ENCODE results near the gene ETF1.
A peak's percentile ranks its signal among the peaks of the same experiment; 100 is the strongest.

The ETF1 gene

DNA sequence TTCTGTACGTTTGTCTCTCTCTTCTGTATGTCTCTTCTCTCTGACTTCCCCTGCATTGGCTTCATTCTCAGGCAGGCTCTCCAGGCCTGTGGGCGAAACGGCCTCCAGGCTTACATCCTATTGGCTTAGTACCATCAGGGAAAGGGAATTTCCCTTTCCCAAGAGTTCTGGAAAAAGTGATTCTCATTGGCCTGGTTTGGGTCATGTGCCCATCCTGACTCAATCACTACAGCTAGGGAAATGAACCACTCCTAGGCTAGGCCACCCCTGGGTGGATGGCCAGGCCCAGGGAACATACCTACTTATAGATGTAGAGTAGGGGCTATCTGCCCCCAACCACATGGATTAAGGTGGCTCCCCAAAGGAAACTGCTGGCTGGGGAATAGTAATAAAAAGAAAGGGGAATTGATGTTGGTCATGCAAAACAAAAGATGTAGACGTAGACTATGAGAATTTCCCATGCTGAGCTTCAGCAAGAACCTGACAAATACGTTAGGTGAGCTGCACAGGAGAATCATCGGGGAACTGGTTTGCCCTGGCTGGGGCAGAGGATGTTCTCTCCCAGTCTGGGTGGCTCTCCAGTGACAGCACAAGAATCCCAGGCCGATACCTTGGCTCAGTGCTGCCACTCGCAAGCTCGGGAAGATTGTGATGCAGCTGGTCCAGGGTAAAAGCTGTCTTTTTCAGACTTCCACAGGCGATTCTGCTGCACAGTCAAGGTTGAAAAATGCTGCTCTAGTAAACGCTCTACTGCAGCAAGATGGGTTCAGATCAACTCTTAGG, 81.5 kb downstream of the ETF1 start:
- ChIA-PET CTCF (interaction anchor here (0.8 to 29.7 kb wide), 5 partner anchors 12 to 47 kb away, joined by 3 to 494 read pairs (median 4); no protein-coding TSS in a partner anchor), POLR2A (no interaction called here)
- 95% methylated on average over 10 of the region's 11 CpGs for WGBS (ENCODE audit: insufficient coverage)
- Histone ChIP-seq H3K4me3 (ENCODE audit: control insufficient read depth in 1 of 7, extremely low read depth in 1 of 7, insufficient read depth in 4 of 7, low read depth in 2 of 7, low read length in 6 of 7) (no peak overlapping the region), H3K27me3 (replicated peaks in 2 of 5; ENCODE audit: control insufficient read depth in 4 of 5, insufficient read depth in 5 of 5, low read length in 4 of 5) (peaks cover 0 to 12% (median 5%) of the 10 kb centered on the region in 5 experiments), H3K4me1 (ENCODE audit: control extremely low read depth in 1 of 4, control insufficient read depth in 4 of 4, insufficient read depth in 4 of 4, low read length in 3 of 4) (peaks cover 2 to 59% (median 49%) of the 10 kb centered on the region in 4 experiments), H3K36me3 (ENCODE audit: control insufficient read depth in 4 of 4, insufficient read depth in 4 of 4, low read length in 3 of 4) (peaks cover 0 to 3% (median under 1%) of the 10 kb centered on the region in 4 experiments), H3K9me3 (ENCODE audit: control extremely low read depth in 1 of 5, control insufficient read depth in 4 of 5, insufficient read depth in 2 of 5, low read depth in 1 of 5, low read length in 4 of 5) (no peaks in the 10 kb centered on the region), H3K27ac (ENCODE audit: insufficient read depth in 1 of 2, low read depth in 1 of 2, low read length in 2 of 2, poor library complexity in 1 of 2, severe bottlenecking in 2 of 2) (no peak overlapping the region)
- no peak for DNase-seq

DNA sequence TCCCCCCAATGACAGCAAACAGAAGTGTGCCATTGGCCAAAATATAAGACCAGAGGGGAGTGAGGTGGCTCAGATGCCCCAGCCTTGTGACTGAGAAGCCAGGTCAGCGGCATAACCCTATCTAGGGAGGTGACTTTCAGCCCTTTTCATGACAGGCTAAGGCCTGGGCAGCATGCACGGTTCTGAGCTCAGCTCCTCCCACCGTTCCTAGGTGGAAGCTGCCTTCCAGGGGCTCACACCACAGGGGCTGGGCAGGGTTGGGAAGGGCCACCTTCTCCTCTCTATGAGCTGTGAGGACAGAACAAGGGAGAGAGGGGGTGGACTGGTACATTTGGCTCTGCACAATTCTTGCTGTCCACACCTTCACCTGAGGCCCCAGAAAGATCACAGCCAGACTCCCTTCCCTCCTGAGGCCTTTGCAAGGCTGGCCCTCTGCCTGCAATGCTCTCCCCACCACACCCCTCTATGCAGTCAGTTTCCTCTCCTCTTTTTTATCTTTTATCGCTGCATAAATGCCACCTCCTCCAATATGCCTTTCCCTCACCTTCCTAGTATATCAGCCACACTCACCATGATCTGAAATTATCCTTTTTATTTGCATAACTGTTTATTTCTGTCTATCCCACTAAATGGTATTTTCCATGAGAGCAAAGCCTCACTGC, 82.9 kb downstream of the ETF1 start:
- Histone ChIP-seq H3K36me3 (ENCODE audit: control insufficient read depth in 4 of 4, insufficient read depth in 4 of 4, low read length in 3 of 4) (no peaks in the 10 kb centered on the region), H3K27ac (ENCODE audit: insufficient read depth in 1 of 2, low read depth in 1 of 2, low read length in 2 of 2, poor library complexity in 1 of 2, severe bottlenecking in 2 of 2) (no peak overlapping the region), H3K4me1 (ENCODE audit: control extremely low read depth in 1 of 4, control insufficient read depth in 4 of 4, insufficient read depth in 4 of 4, low read length in 3 of 4) (peaks cover 2 to 49% (median 38%) of the 10 kb centered on the region in 4 experiments), H3K27me3 (replicated peaks in 2 of 5; ENCODE audit: control insufficient read depth in 4 of 5, insufficient read depth in 5 of 5, low read length in 4 of 5) (no peaks in the 10 kb centered on the region), H3K9me3 (ENCODE audit: control extremely low read depth in 1 of 5, control insufficient read depth in 4 of 5, insufficient read depth in 2 of 5, low read depth in 1 of 5, low read length in 4 of 5) (no peaks in the 10 kb centered on the region), H3K4me3 (ENCODE audit: control insufficient read depth in 1 of 7, extremely low read depth in 1 of 7, insufficient read depth in 4 of 7, low read depth in 2 of 7, low read length in 6 of 7) (no peak overlapping the region)
- CTCF ChIA-PET, result interaction anchor here (0.5 to 29.7 kb wide), 4 partner anchors 10 to 295 kb away, joined by 3 to 494 read pairs (median 74); no protein-coding TSS in a partner anchor
- DNase-seq, result no peak
- WGBS (ENCODE audit: insufficient coverage), result 95% methylated on average over 4 of the region's 4 CpGs
- POLR2A ChIA-PET, result interaction anchor here (0.6 kb wide), 1 partner anchor 84 kb away, joined by 3 read pairs; no protein-coding TSS in a partner anchor

DNA sequence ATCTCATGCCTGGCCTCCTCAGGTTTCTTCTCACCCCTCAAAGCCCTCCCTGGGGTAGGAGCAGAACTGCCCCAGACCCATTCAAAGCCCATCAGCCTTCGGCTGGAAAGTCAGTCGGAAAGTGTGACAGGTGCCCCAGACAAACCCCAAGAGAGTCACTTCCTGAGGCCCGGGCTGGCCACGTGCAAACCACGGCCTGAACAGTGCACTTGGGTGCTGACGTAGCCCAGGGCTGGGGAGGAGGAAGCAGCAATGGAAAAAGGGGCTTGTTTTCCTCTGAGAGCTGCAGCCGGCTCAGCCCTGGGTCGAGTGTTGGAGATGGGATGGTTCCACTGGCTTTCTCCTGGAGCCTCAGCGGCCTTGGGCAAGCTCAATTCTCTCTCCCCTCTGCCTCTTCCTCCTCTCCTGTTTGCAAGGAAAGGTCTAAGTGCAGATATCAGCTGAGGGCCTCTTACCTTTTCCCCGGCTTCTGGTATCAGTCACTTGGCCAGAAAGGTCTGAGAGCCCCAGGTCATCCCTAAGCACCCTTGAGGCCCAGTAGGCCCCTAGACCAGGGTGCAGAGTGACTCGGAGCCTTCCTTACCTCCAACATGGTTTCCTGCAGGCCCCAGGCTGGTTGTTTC, 83.6 kb downstream of the ETF1 start:
- Histone ChIP-seq H3K27me3 (replicated peaks in 2 of 5; ENCODE audit: control insufficient read depth in 4 of 5, insufficient read depth in 5 of 5, low read length in 4 of 5) (no peaks in the 10 kb centered on the region), H3K9me3 (ENCODE audit: control extremely low read depth in 1 of 5, control insufficient read depth in 4 of 5, insufficient read depth in 2 of 5, low read depth in 1 of 5, low read length in 4 of 5) (no peaks in the 10 kb centered on the region), H3K4me3 (ENCODE audit: control insufficient read depth in 1 of 7, extremely low read depth in 1 of 7, insufficient read depth in 4 of 7, low read depth in 2 of 7, low read length in 6 of 7) (no peak overlapping the region), H3K4me1 (ENCODE audit: control extremely low read depth in 1 of 4, control insufficient read depth in 4 of 4, insufficient read depth in 4 of 4, low read length in 3 of 4) (peaks cover 2 to 45% (median 37%) of the 10 kb centered on the region in 4 experiments), H3K36me3 (ENCODE audit: control insufficient read depth in 4 of 4, insufficient read depth in 4 of 4, low read length in 3 of 4) (no peaks in the 10 kb centered on the region), H3K27ac (ENCODE audit: insufficient read depth in 1 of 2, low read depth in 1 of 2, low read length in 2 of 2, poor library complexity in 1 of 2, severe bottlenecking in 2 of 2) (no peak overlapping the region)
- POLR2A ChIA-PET, result no interaction called here
- CTCF ChIA-PET, result interaction anchor here (0.5 to 29.7 kb wide), 3 partner anchors 10 to 294 kb away, joined by 3 to 494 read pairs (median 143); no protein-coding TSS in a partner anchor
- DNase-seq, result peak; percentile 68 to 86 (median 80)
- WGBS (ENCODE audit: insufficient coverage), result 23% methylated on average over 10 of the region's 11 CpGs

DNA sequence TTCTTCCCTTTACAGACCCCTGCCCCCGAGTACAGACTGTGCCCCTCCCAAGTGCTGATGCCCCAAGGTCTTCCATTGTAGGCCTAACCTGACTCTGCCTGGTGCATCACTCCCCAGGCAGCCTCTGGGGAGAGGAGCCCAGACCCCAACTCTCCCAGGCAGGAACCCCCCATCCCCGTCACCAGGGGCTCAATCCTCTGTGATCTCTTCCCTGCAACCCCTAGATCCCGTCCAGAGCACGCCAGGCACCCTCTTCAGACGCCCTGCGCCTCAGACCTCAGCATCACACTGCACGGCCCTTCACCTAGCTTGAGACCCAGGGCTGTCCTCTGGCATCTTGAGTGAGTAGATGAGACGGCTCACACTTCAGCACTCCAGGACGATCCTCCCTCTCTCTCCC, 84.2 kb downstream of the ETF1 start:
- ChIA-PET POLR2A (no interaction called here), CTCF (interaction anchor here (1.0 to 29.7 kb wide), 3 partner anchors 9 to 50 kb away, joined by 3 to 494 read pairs (median 143); no protein-coding TSS in a partner anchor)
- peaks cover 2 to 41% (median 34%) of the 10 kb centered on the region in 4 experiments for H3K4me1 ChIP-seq (ENCODE audit: control extremely low read depth in 1 of 4, control insufficient read depth in 4 of 4, insufficient read depth in 4 of 4, low read length in 3 of 4)
- H3K36me3 ChIP-seq (ENCODE audit: control insufficient read depth in 4 of 4, insufficient read depth in 4 of 4, low read length in 3 of 4), result no peaks in the 10 kb centered on the region
- 100% methylated on average over 3 of the region's 9 CpGs for WGBS (ENCODE audit: insufficient coverage)
- no peaks in the 10 kb centered on the region for H3K27me3 ChIP-seq (replicated peaks in 2 of 5; ENCODE audit: control insufficient read depth in 4 of 5, insufficient read depth in 5 of 5, low read length in 4 of 5)
- H3K4me3 ChIP-seq (ENCODE audit: control insufficient read depth in 1 of 7, extremely low read depth in 1 of 7, insufficient read depth in 4 of 7, low read depth in 2 of 7, low read length in 6 of 7), result peak overlapping the region in 1 of 7 experiments; percentile 6
- no peaks in the 10 kb centered on the region for H3K9me3 ChIP-seq (ENCODE audit: control extremely low read depth in 1 of 5, control insufficient read depth in 4 of 5, insufficient read depth in 2 of 5, low read depth in 1 of 5, low read length in 4 of 5)
- H3K27ac ChIP-seq (ENCODE audit: insufficient read depth in 1 of 2, low read depth in 1 of 2, low read length in 2 of 2, poor library complexity in 1 of 2, severe bottlenecking in 2 of 2), result no peak overlapping the region
- DNase-seq, result no peak

DNA sequence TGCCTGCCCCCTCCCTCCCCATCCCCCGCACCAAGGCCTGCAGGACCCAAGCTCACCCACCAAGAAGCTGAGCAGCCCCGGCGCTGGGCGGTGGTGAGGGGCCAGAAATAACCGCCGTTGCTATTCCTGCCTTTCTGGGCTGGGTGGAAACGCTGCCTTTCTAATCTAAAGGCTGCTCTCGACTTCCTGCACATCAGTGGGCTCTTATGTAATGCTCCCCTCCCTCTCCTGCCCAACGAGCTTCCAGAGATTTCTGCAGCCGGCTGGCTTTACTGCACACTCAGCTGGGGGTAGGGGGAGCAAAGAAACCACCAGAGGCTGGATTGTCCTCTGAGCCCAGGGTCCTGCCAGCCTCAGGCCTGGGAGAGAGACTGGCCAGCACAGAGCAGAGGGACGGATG, 84.7 kb downstream of the ETF1 start:
- 17% methylated on average over 10 of the region's 11 CpGs for WGBS (ENCODE audit: insufficient coverage)
- peak in 1 of 3 donors; percentile 31 for DNase-seq
- Histone ChIP-seq H3K27me3 (replicated peaks in 2 of 5; ENCODE audit: control insufficient read depth in 4 of 5, insufficient read depth in 5 of 5, low read length in 4 of 5) (no peaks in the 10 kb centered on the region), H3K4me3 (ENCODE audit: control insufficient read depth in 1 of 7, extremely low read depth in 1 of 7, insufficient read depth in 4 of 7, low read depth in 2 of 7, low read length in 6 of 7) (peak overlapping the region in 2 of 7 experiments; percentile 17 to 28), H3K4me1 (ENCODE audit: control extremely low read depth in 1 of 4, control insufficient read depth in 4 of 4, insufficient read depth in 4 of 4, low read length in 3 of 4) (peaks cover 2 to 36% (median 30%) of the 10 kb centered on the region in 4 experiments), H3K36me3 (ENCODE audit: control insufficient read depth in 4 of 4, insufficient read depth in 4 of 4, low read length in 3 of 4) (no peaks in the 10 kb centered on the region), H3K27ac (ENCODE audit: insufficient read depth in 1 of 2, low read depth in 1 of 2, low read length in 2 of 2, poor library complexity in 1 of 2, severe bottlenecking in 2 of 2) (no peak overlapping the region), H3K9me3 (ENCODE audit: control extremely low read depth in 1 of 5, control insufficient read depth in 4 of 5, insufficient read depth in 2 of 5, low read depth in 1 of 5, low read length in 4 of 5) (no peaks in the 10 kb centered on the region)
- CTCF ChIA-PET, result interaction anchor here (0.7 to 29.7 kb wide), 6 partner anchors 9 to 90 kb away, joined by 3 to 494 read pairs (median 5); no protein-coding TSS in a partner anchor
- POLR2A ChIA-PET, result no interaction called here

DNA sequence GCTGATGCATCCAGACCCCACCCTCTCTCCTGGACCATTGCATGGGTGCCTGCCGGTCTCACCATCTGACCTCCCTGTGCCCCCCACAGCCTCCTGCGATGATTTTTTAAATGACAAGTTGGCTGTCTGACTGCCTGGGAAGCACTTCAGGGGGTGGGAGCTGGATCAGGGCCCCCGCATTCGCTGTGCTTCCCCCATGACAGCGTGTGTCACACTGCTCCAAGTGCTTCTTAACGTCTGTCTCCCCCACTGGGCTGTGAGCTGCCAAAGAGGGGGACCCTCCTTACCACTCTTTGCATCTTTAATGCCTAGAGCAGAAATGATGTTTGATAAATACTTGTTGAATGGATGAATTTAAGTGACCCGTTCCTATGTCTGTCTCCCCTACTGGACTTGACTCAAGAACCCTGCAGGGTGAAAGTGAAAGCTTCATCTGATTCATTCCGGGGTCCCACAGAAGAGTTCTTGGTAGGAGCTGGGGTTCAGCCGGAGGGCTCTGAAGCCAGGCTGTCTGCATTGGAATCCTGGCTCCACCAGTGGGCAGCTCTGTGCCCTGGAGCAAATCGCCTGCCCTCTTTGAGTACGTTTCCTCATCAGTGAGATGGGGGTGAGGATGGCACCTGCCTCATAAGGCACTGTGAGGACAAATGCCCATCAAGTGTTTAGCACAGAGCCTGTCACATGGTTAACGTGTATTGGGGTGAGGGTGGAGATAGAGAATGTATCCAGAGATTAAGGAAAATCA, 85.3 kb downstream of the ETF1 start:
- ChIA-PET CTCF (interaction anchor here (0.7 to 29.7 kb wide), 9 partner anchors 8 to 90 kb away, joined by 3 to 494 read pairs (median 4); no protein-coding TSS in a partner anchor), POLR2A (interaction anchor here (0.8 kb wide), 1 partner anchor 19 kb away, joined by 3 read pairs; the partner anchor contains the start of gene REEP2)
- DNase-seq, result no peak
- Histone ChIP-seq H3K27ac (ENCODE audit: insufficient read depth in 1 of 2, low read depth in 1 of 2, low read length in 2 of 2, poor library complexity in 1 of 2, severe bottlenecking in 2 of 2) (no peak overlapping the region), H3K36me3 (ENCODE audit: control insufficient read depth in 4 of 4, insufficient read depth in 4 of 4, low read length in 3 of 4) (no peaks in the 10 kb centered on the region), H3K27me3 (replicated peaks in 2 of 5; ENCODE audit: control insufficient read depth in 4 of 5, insufficient read depth in 5 of 5, low read length in 4 of 5) (no peaks in the 10 kb centered on the region), H3K4me3 (ENCODE audit: control insufficient read depth in 1 of 7, extremely low read depth in 1 of 7, insufficient read depth in 4 of 7, low read depth in 2 of 7, low read length in 6 of 7) (peak overlapping the region in 1 of 7 experiments; percentile 28), H3K9me3 (ENCODE audit: control extremely low read depth in 1 of 5, control insufficient read depth in 4 of 5, insufficient read depth in 2 of 5, low read depth in 1 of 5, low read length in 4 of 5) (no peaks in the 10 kb centered on the region), H3K4me1 (ENCODE audit: control extremely low read depth in 1 of 4, control insufficient read depth in 4 of 4, insufficient read depth in 4 of 4, low read length in 3 of 4) (peaks cover 2 to 35% (median 27%) of the 10 kb centered on the region in 4 experiments)
- WGBS (ENCODE audit: insufficient coverage), result 69% methylated on average over 8 of the region's 12 CpGs

All from common myeloid progenitor, CD34-positive (primary cell).